Heart right ventricle (tissue), 16 donors: ENCODE data around the gene SLC6A6. TPM values are rescaled to one million over a fixed set of nuclear protein-coding genes. Genes with fewer than 3 reads are reported as not detected.

Experiments used
- ATAC-seq, 8 donors: fragments of 200-7000 bp; cut with Tn5 transposase; one replicate each; pipeline ENCODE4 v1.9.1; 2020; ENCODE audit warnings: mild to moderate bottlenecking in 8 of 8, moderate library complexity in 8 of 8, moderate number of reproducible peaks in 1 of 8
- DNase-seq, 2 donors: peaks; one replicate each; pipeline ENCODE4 v3.0.0-alpha.2; 2020
- H3K27ac ChIP-seq, 10 donors: fragments of 200-600 bp; sonication (generic) in 2 of 10; one replicate each; pipeline versions ENCODE4 v1.5.0 to v1.8.0; 2020 to 2022; ENCODE audit warnings: mild to moderate bottlenecking in 3 of 10
- H3K27me3 ChIP-seq, 7 donors: fragments of 200-600 bp; one replicate each; pipeline ENCODE4 v1.8.0; 2021 to 2022; ENCODE audit warnings: mild to moderate bottlenecking in 2 of 7
- H3K36me3 ChIP-seq, 9 donors: fragments of 200-600 bp; sonication (generic) in 1 of 9; one replicate each; pipeline versions ENCODE4 v1.5.0 to v1.8.0; 2020 to 2022; ENCODE audit warnings: mild to moderate bottlenecking in 2 of 9
- H3K4me1 ChIP-seq, 9 donors: fragments of 200-600 bp; sonication (generic) in 1 of 9; one replicate each; pipeline versions ENCODE4 v1.5.0 to v1.8.0; 2020 to 2022; ENCODE audit warnings: mild to moderate bottlenecking in 4 of 9
- H3K4me3 ChIP-seq, 10 donors: fragments of 200-600 bp; sonication (generic) in 2 of 10; one replicate each; pipeline versions ENCODE4 v1.5.0 to v1.8.0; 2020 to 2022; ENCODE audit warnings: mild to moderate bottlenecking in 7 of 10, moderate library complexity in 2 of 10
- H3K9me3 ChIP-seq, 11 donors: fragments of 200-600 bp in 10 of 11; sonication (generic) in 2 of 11; one replicate each; pipeline versions ENCODE4 v1.5.0 to v1.8.0; 2013 to 2022; ENCODE audit warnings: mild to moderate bottlenecking in 2 of 11, control low read depth in 1 of 11, moderate library complexity in 1 of 11
- CTCF ChIP-seq, 9 donors: fragments of 200-600 bp; sonication (generic) in 2 of 9; IDR thresholded peaks; one replicate each; pipeline versions ENCODE4 v1.5.0 to v1.8.0; 2021 to 2022; ENCODE audit warnings: antibody characterized with exemption in 9 of 9, mild to moderate bottlenecking in 5 of 9, moderate library complexity in 1 of 9
- WGBS, 2 donors: extraction: QIAGEN DNeasy Blood & Tissue Kit; methylation state at CpG; one replicate each; pipeline ENCODE4 v1.1.7; 2013; ENCODE audit warnings: inconsistent platforms in 1 of 2; 5-methylcytosine and 5-hydroxymethylcytosine counted together
- intact Hi-C, 10 donors: fragments of 100-400 bp; cut with DNase I; formaldehyde crosslinking; loops; one replicate each; pipeline versions ENCODE4 v1.11.1 to v1.14.2; 2022
- polyA plus RNA-seq, 2 donors: library from polyadenylated mRNA; stranded (reverse); fragments of 200-250 nt; gene quantifications; one replicate each; pipeline ENCODE4 v1.2.3, GENCODE V29; 2013
- total RNA-seq, 10 donors: library from RNA; stranded (reverse); fragmentation: NEBNext Ultra II Directional in 3 of 10; extraction: Animal tissue kit (Norgen Biotek cat#: 25700) in 3 of 10; gene quantifications; one replicate each; pipeline versions ENCODE4 v1.2.1 to v1.2.4, GENCODE V29; 2021 to 2023
- donor health status: Arrhythmogenic right ventricular cardiomyopathy.
- donor health status: ischemic (EF 13 %, LVEDD 7.1; RV severe dilation, severe dysfunction).
- donor health status: healthy with polysubstance abuse.
- donor health status: DM: no; HTN: yes; CAD: no.
- donor health status: DM: no; HTN: no; CAD: no.
- donor health status: ischemic (EF 25% LVEDD 6.9; RV normal size, moderate dysfunction).
- donor health status: ischemic (EF 25% LVEDD 5.7; RV mildly dilated, moderate dysfunction).
- donor health status: healthy.
- donor health status: DM: yes; HTN: yes; CAD: no.
- donor health status: Ischemic cardiomyopathy.
- donor health status: ischemic (EF 35%, LVEDD 5.7; RV mildly dilated, moderate dysfunction).
- donor health status: nonischemic (EF 11% LVEDD 7.7; RV severe dilation, severe dysfunction).
- donor health status: DM: yes; HTN: yes; CAD: no.
- donor health status: PGD.
- donor health status: ischemic (EF 29% LVEDD 5.4; RV normal size, mild dysfunction).
- donor health status: nonischemic (EF 23%, LVEDD 6.1; RV moderate dilation, normal function).

Gene SLC6A6
- total and polyA plus RNA-seq, 12 donors = 7.7 to 68.7 (median 44.0) TPM

GRCh38 chr3:14466179-14466903 lies 63.9 kb downstream of the SLC6A6 start:
- DNase-seq = no peak
- Histone ChIP-seq H3K27me3 (peaks cover 0 to 29% (median 0%) of the 10 kb centered on the region in 7 donors), H3K9me3 (no peaks in the 10 kb centered on the region), H3K4me3 (no peak overlapping the region), H3K4me1 (peaks cover 0 to 34% (median 9%) of the 10 kb centered on the region in 9 donors), H3K27ac (no peak overlapping the region), H3K36me3 (peaks cover 0 to 100% (median 10%) of the 10 kb centered on the region in 9 donors)
- ATAC-seq = no peak
- no peak for TF ChIP-seq CTCF (IDR thresholded peaks at IDR 0.05)
- intact Hi-C loops = loop anchor here in 9 of 10 donors (2.0 to 10.0 kb wide), 8 partner anchors 64 to 812 kb away; partner anchors contain the start of gene SLC6A6 (in 3 of the 9)
- 94 to 97% methylated on average over 23 of the region's 23 CpGs for WGBS, 2 donors

DNA sequence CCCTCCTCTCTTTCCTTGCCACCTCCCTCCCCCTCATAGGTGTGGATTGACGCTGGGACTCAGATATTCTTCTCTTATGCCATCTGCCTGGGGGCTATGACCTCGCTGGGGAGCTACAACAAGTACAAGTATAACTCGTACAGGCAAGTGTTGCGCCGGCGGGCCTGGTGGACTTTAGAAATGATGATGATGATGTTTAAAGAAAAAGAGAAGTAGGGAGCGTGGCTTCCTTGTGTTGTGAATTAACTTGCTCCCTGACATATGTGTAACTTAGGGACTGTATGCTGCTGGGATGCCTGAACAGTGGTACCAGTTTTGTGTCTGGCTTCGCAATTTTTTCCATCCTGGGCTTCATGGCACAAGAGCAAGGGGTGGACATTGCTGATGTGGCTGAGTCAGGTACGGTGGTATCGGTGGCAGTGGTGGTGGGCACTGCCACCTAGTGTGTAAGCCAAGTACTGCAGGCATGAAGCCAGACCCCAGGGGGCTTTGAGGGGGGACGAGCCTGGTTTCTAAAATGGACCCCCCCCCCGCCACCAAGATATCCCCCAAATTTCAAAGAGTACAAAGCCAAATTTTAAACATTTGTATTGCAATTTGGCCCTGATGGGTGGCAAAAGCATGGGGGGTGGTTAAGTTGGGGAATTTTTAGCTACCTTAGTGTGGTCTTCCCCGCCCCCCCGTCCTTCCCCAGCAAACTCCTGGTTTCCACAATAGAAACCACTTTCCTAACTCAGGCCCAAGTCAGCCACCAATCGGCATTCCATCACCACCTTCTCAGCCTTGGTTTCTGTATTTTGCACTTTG lies 65.6 kb downstream of the SLC6A6 start:
- DNase-seq (peak in 1 of 2 donors; percentile 40), ATAC-seq (peak in 7 of 8 donors; percentile 44 to 78 (median 57))
- intact Hi-C loops = loop anchor here (1.0 to 10.0 kb wide), 13 partner anchors 66 to 813 kb away; partner anchors contain the start of gene SLC6A6 (in 3 of the 10)
- Histone ChIP-seq H3K9me3 (no peaks in the 10 kb centered on the region), H3K36me3 (peaks cover 0 to 100% (median 10%) of the 10 kb centered on the region in 9 donors), H3K4me1 (peaks cover 0 to 26% (median 2%) of the 10 kb centered on the region in 9 donors), H3K27ac (no peak overlapping the region), H3K4me3 (no peak overlapping the region), H3K27me3 (peaks cover 0 to 28% (median 0%) of the 10 kb centered on the region in 7 donors)
- whole genome bisulfite sequencing, 2 donors = 64 to 68% methylated on average over 15 of the region's 15 CpGs
- peak; percentile 84 to 93 (median 88) for TF ChIP-seq CTCF (IDR thresholded peaks at IDR 0.05)

DNA sequence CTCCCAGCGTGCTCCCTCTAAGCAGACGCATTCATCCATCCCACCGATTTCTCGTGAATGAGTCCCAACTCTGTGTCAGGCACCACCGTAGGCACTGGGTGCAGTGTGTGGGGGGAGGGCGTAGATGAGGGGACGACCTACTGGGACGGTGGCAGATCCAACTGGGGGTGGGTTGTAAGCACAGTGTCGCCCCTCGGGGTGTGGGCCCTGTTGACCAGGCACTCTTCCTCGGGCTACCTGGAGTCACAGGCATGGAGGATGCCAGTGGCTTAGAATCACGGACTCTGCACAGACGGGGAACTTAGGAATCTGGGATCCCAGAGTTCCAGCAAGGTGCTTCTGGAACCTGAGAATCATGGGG lies 66.2 kb downstream of the SLC6A6 start:
- Histone ChIP-seq H3K27me3 (peaks cover 0 to 24% (median 0%) of the 10 kb centered on the region in 7 donors), H3K27ac (no peak overlapping the region), H3K4me3 (no peak overlapping the region), H3K9me3 (no peaks in the 10 kb centered on the region), H3K4me1 (peaks cover 0 to 21% (median 0%) of the 10 kb centered on the region in 9 donors), H3K36me3 (peaks cover 0 to 100% (median 10%) of the 10 kb centered on the region in 9 donors)
- TF ChIP-seq CTCF (IDR thresholded peaks at IDR 0.05) = no peak
- 89 to 92% methylated on average over 13 of the region's 13 CpGs for WGBS, 2 donors
- ATAC-seq (no peak), DNase-seq (no peak)
- intact Hi-C loops = loop anchor here (1.0 to 10.0 kb wide), 12 partner anchors 66 to 814 kb away; partner anchors contain the start of gene SLC6A6 (in 3 of the 10)

DNA sequence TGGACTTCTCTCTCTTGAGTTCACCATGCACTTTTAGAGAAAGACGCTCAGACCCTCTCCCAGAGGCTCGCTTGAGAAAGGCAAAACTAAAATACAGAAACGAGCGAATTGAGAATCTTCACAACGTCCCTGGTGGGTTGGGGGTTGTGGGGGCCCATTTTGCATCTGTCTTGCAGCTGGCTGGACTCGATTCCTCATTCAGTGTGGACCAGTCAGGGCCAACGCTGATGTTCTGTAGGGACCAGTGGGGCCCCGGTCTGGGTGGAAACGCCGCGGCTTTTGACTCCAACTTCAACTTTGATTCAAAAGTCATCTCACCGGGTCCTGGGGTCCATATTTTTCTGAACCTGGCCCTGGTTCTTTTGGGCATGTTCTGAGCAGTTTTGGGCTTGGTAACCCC lies 68.1 kb downstream of the SLC6A6 start:
- ATAC-seq (no peak), DNase-seq (no peak)
- Histone ChIP-seq H3K4me1 (peaks cover 0 to 19% (median 0%) of the 10 kb centered on the region in 9 donors), H3K9me3 (no peaks in the 10 kb centered on the region), H3K27me3 (peaks cover 0 to 12% (median 0%) of the 10 kb centered on the region in 7 donors), H3K36me3 (peaks cover 0 to 100% (median 10%) of the 10 kb centered on the region in 9 donors), H3K4me3 (no peak overlapping the region), H3K27ac (no peak overlapping the region)
- TF ChIP-seq CTCF (IDR thresholded peaks at IDR 0.05) = no peak
- WGBS, 2 donors = 90 to 94% methylated on average over 12 of the region's 12 CpGs
- intact Hi-C loops = loop anchor here in 1 of 10 donors (2.0 kb wide), 1 partner anchor 274 kb away; no protein-coding TSS in a partner anchor
